ENCODE data around the gene ANKH.
"Not testable (repeated sequence)": the region's sequence is repeated elsewhere in the genome, so short reads cannot be mapped to it uniquely, and the experiment has no call there.

Gene ANKH

DNA sequence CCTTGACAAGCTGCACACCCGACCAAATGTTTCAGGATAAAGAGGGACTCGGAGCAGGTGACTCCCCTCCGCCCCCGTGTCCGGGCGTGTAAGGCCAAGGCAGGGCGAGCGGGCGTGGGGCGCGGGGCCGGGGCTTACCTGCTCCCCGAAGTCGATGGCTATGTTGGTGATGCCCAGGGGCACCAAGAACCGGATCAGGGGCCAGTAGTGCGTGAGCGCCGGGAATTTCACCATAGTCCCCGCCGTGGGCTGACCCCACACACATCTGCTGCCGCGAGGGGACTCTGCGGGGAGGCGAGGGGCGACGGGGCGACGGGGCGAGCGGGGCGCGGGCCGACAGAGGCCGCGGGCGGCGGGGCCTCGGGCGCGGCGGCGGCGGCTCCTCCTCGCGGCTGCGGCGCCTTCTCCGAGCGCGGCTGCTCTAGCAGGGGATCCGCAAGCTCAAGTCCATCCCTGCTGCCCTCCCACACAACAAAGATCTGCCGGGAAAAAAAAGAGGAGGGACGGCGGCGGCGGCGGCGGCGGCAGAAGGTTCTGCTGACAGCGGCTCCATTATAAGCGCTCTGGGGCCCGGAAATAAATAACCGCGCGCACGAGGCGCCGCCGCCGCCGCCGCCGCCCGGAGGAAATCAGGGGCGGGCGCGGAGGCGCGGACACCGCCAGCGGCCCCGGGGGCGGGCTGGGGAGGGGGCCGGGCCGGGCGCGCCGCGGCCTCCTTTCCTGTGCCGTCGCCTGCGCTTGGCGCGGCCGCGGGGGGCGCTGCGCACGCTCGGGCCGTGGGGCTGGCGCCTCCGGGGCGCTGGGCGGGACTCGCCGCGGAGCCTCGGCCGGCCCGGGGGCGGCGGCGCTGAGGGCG is at the start of gene ANKH:
Gene ANKH (minus strand): TSS at position 565 of the 856 bp plus-strand sequence. CDS start 331 bp downstream, at position 234.
- DNase-seq (ENCODE audit: low read depth in 4 of 4, low spot score in 1 of 4) = peak; percentile 40 to 78 (median 60)

DNA sequence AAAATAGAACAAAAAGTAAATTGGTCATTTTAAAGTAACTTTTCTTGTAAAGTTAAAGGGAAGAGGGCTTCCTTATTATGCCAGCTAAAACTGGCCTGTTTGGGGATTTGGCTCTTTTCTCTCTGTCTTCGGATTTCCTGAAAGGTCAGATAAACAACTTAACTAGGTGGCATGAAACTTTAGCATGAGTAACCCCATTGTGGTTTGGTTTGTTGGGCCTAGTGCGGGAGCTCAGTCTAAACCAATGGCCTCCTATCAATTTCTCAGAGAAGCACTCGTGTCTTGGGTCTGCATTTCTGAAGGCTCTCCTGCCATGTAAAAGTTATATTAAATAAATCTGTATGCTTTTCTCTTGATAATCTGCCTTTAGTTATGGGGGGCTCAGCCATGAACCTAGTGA is 48.5 kb upstream of the ANKH start:
- DNase-seq (ENCODE audit: low read depth in 4 of 4, low spot score in 1 of 4) = no peak

GRCh38 chr5:14919106-14919505 is 47.5 kb upstream of the ANKH start:
- DNase-seq (ENCODE audit: low read depth in 4 of 4, low spot score in 1 of 4) = not testable (repeated sequence)

DNA sequence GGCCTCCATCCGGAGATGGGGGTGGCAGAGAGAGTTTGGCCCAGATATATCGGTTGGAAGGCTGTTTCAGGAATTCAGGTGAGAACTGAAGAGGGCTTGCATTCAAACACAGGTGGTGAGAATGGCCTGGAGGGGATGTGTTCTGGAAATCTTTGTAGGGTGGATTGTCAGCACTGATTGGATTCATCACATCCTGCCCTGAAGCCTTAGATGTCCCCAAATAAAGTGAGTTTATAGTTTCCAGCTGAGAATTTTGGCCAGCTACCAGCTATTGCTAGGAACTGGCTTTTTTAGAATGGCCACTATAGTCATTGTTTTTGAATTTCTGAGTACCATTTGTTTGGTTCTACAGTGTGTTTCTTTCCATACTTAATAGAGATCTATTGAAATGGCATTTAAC is 46.1 kb upstream of the ANKH start:
- no peak for DNase-seq (ENCODE audit: low read depth in 4 of 4, low spot score in 1 of 4)

GRCh38 chr5:14915291-14915952 is 43.8 kb upstream of the ANKH start:
- DNase-seq (ENCODE audit: low read depth in 4 of 4, low spot score in 1 of 4) = no peak

GRCh38 chr5:14914623-14915260 is 43.2 kb upstream of the ANKH start:
- no peak for DNase-seq (ENCODE audit: low read depth in 4 of 4, low spot score in 1 of 4)

DNA sequence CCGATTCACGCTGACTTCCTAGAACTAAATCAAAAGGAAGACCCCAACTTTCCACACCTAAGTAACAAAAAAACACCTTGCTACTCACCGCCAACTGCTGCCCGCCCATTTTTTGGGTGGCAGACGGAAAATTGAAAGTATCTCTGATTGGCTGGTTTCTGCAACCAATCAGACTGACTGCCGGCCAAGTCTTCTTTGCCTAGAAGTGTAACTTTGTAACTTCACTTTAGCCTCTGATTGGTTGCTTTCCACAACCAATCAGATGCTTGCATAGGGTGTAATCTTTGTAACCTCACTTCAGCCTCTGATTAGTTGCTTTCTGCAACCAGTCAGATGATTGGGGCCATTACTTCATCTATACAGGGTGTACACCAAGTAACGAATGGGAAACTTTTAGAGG is 42.6 kb upstream of the ANKH start:
- DNase-seq (ENCODE audit: low read depth in 4 of 4, low spot score in 1 of 4) = no peak

GRCh38 chr5:14913096-14913495 is 41.5 kb upstream of the ANKH start:
- no peak for DNase-seq (ENCODE audit: low read depth in 4 of 4, low spot score in 1 of 4)

GRCh38 chr5:14912206-14912605 is 40.6 kb upstream of the ANKH start:
- DNase-seq (ENCODE audit: low read depth in 4 of 4, low spot score in 1 of 4) = no peak

DNA sequence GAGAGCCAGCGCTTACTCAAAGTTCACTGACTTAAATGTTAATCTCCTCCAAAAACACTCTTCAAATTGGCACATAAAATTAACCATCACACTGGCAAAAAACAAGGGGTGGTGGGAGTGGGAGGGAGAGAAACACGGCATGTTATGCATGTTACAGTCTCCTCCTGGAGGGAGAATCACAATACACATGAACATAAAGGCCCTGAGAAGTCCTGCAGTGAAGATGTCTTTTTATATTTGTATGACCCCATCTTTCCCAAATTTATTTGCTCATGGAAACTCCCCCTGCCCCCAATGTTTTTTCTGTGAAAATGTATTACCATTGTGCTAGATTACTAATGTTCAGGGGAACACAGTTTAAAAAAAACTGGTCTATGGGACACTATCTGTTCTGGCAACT is 37.8 kb upstream of the ANKH start:
- no peak for DNase-seq (ENCODE audit: low read depth in 4 of 4, low spot score in 1 of 4)

GRCh38 chr5:14908172-14908571 is 36.6 kb upstream of the ANKH start:
- DNase-seq (ENCODE audit: low read depth in 4 of 4, low spot score in 1 of 4) = no peak

DNA sequence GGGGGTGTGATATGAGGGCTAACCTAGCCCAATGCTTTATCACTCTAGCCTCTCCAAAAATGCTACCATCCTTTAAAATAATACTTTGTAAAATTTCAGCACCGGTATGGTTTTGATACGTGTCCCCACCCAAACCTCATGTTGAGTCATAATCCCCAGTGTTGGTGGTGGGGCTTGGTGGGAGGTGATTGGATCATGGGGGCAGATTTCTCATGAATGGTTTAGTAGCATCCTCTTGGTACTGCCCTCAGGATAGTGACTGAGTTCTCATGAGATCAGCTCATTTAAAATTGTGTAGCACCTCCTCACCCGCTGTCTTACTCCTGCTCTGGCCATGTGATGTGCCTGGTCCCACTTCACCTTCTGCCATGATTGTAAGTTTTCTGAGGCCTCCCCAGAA is 35.0 kb upstream of the ANKH start:
- DNase-seq (ENCODE audit: low read depth in 4 of 4, low spot score in 1 of 4) = no peak

- no peak for DNase-seq (ENCODE audit: low read depth in 4 of 4, low spot score in 1 of 4)
Observed at GRCh38 chr5:14902826-14903560, 31.4 kb upstream of the ANKH start.

GRCh38 chr5:14901462-14902051 is 30.0 kb upstream of the ANKH start:
- DNase-seq (ENCODE audit: low read depth in 4 of 4, low spot score in 1 of 4) = no peak

- DNase-seq (ENCODE audit: low read depth in 4 of 4, low spot score in 1 of 4) = no peak
Observed at GRCh38 chr5:14900693-14901461, 29.3 kb upstream of the ANKH start.

- no peak for DNase-seq (ENCODE audit: low read depth in 4 of 4, low spot score in 1 of 4)
Observed at GRCh38 chr5:14896131-14896530, 24.6 kb upstream of the ANKH start.

DNA sequence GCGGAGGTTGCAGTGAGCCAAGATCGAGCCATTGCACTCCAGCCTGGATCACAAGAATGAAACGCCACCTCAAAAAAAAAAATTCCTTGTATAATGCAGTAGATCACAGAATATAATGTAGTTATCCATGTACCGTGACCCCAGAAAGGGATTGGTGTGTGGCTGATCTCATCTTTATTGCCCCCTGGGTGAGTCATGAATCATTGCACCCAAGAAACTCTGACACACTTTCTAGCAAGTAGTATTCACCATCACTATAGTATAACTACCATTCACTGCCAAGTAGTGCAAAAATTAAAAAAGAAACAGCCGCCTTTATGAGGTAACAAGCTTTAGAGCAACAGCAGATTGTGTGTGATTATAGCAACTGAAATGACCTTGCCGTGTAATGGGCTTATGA is 23.7 kb upstream of the ANKH start:
- no peak for DNase-seq (ENCODE audit: low read depth in 4 of 4, low spot score in 1 of 4)

- no peak for DNase-seq (ENCODE audit: low read depth in 4 of 4, low spot score in 1 of 4)
Observed at GRCh38 chr5:14894748-14895147, 23.2 kb upstream of the ANKH start.

DNA sequence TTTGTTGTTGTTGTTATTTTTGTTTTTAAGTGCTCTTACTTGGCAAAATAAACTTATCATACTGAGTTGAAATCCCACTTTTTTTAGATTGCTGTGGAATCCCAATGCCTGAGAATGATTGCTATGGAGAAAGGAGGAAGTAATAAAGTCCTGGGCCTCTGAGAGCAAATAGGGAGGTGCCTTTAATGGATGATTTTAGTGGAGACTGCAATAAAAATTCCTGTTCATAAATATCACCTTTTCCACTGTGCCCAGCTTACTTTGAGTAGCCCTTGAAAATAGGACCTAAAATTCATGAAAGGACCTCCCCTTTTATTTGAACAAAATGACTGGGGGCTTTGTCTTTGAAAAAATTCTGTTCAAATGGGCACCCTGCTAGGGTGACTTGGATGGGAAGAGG is 21.8 kb upstream of the ANKH start:
- DNase-seq (ENCODE audit: low read depth in 4 of 4, low spot score in 1 of 4) = no peak

- no peak for DNase-seq (ENCODE audit: low read depth in 4 of 4, low spot score in 1 of 4)
Observed at GRCh38 chr5:14890846-14891245, 19.3 kb upstream of the ANKH start.

All from stimulated activated CD4-positive, alpha-beta T cell treated with anti-CD3 and anti-CD28 coated beads, Interleukin-1b, Interleukin-23, amount 100 ng/mL, for 24 hours (primary cell).